HG03135 (cell line): Measurements from ENCODE around the gene ESPNL.

ENCODE experiments used
- ATAC-seq: cut with Tn5 transposase; IDR thresholded peaks from one replicate; pipeline ENCODE4 v1.9.1; 2021; ENCODE audit warnings: mild to moderate bottlenecking, moderate library complexity; ENCODE audit not compliant: unreplicated experiment

Gene ESPNL

DNA sequence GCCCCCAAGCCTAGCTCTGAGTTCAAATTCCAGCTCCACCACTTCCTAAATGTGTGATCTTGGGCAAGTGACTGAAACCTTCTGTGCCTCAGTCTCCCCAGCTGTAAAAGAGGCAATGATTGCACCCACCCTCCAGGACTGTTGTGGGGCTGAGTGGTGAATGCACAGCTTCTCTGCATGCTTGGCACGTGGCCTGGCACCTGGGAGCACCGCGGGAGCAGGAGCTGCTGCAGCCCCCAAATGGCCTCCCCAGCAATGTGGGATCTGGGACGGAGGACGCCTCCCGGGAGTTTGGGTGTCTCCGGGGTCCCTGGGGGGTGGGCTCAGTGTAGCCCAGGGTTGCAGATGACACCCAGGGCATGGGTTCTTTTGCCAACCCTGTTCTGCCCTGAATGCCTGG, 39.9 kb downstream of the ESPNL start:
- no peak for ATAC-seq

DNA sequence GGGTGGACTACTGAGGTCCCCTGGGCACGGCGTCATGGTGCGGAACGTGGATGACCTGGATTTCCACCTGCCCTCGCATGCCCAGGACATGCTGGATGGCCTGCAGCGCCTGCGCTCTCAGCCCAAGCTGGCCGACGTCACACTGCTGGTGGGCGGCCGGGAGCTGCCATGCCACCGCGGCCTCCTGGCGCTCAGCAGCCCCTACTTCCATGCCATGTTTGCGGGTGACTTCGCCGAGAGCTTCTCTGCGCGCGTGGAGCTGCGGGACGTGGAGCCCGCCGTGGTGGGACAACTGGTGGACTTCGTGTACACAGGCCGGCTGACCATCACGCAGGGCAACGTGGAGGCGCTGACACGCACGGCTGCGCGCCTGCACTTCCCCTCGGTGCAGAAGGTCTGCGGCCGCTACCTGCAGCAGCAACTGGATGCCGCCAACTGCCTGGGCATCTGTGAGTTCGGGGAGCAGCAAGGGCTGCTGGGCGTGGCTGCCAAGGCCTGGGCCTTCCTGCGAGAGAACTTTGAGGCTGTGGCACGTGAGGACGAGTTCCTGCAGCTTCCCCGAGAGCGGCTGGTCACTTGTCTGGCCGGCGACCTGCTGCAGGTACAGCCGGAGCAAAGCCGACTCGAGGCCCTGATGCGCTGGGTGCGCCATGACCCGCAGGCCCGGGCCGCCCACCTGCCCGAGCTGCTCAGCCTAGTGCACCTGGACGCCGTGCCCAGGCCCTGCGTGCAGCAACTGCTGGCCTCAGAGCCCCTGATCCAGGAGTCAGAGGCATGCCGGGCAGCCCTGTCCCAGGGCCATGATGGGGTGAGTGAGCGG, 40.8 kb downstream of the ESPNL start:
- ATAC-seq: no peak

GRCh38 chr2:238141541-238142318, 41.6 kb downstream of the ESPNL start:
- ATAC-seq: no peak

DNA sequence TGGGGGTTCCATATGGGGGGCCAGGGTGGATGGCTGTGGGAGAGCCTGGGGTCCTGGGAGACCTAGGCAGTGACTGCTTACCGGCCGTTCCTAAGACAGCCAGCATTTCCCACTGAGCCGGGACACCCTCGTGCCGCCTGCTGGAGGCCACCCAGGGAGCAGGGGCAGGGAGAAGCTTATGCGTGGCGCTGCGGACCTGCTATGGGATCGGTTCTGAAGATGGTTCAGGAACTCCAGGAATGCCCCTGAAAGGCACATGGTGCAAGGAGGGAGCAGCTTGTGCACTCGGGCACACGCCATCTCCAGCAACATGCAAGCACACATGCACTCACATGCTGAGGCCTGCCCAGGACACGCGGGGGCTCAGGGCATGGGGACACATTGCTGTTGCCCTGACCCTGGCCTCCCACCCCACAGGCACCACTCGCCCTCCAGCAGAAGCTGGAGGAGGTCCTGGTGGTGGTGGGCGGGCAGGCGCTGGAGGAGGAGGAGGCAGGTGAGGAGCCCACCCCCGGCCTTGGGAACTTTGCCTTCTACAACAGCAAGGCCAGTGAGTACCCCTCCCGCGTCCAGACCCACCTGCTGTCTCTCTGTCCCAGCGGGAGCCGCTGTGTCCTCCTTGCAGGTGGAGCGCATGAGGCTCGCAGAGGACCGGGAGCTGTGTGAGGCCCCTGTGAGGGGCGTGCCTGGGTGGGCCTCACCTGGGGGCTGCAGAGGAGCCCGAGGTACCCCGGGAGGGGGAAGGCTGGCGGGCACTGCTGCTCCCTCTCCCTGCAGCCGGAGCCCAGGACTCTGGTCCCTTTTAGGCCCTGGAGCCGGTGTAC, 42.5 kb downstream of the ESPNL start:
- ATAC-seq: no peak

- no peak for ATAC-seq
Observed at GRCh38 chr2:238143239-238143951, 43.3 kb downstream of the ESPNL start.

GRCh38 chr2:238144262-238144661, 44.1 kb downstream of the ESPNL start:
- ATAC-seq: no peak

DNA sequence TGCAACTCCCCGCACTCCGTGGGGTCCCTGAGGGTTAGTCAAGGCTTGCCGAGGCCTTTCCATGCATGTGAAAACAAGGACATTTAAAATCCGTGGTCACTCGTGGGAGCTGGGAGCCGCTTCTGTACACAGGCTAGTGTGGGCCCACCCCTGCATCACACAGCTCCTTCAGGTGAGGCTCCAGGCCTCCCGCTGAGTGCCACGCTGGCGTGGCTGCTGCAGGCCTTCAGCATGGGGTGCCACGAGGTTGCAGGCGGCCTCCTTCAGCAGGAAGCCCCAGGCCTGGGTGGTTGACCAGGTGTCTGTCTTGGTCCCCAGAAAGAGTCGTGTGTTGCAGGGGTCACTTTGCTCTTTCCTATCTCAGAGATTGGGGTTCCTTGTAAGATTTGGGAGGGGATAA, 44.9 kb downstream of the ESPNL start:
- ATAC-seq: no peak

DNA sequence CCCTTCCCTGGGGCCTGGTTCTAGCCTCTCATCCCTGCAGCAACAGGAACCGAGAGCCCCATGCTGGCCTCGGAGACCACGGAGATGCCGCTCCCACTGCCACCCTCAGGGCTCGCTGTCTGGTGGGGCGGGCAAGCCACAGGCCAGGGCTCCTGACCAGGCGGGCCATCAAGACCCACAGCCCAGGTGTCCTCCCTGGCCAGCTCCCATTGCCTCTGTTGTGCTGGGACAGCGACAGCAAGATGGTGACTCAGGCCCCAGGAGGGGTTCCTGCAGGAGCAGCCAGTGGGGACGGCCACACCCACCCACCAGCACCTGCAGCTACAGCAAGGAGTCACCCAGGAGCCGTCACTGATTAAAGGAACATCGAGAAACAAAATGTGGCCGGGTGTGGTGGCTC, 45.7 kb downstream of the ESPNL start:
- ATAC-seq: no peak

- no peak for ATAC-seq
Observed at GRCh38 chr2:238146884-238147544, 46.9 kb downstream of the ESPNL start.

DNA sequence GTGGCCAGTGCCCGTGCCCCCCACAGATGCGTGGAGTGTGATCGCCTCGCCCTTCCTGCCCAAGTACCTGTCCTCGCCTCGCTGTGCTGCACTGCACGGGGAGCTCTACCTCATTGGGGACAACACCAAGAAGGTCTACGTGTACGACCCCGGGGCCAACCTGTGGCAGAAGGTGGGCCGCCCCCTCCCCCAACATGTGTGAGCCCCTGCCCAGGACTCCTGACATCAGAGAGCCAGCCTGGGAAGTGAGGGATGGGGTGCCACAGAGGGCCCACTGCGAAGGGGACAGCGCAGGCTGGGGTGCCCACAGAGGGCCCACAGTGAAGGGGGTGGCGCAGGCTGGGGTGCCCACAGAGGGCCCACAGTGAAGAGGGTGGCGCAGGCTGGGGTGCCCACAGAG, 48.8 kb downstream of the ESPNL start:
- ATAC-seq: no peak

DNA sequence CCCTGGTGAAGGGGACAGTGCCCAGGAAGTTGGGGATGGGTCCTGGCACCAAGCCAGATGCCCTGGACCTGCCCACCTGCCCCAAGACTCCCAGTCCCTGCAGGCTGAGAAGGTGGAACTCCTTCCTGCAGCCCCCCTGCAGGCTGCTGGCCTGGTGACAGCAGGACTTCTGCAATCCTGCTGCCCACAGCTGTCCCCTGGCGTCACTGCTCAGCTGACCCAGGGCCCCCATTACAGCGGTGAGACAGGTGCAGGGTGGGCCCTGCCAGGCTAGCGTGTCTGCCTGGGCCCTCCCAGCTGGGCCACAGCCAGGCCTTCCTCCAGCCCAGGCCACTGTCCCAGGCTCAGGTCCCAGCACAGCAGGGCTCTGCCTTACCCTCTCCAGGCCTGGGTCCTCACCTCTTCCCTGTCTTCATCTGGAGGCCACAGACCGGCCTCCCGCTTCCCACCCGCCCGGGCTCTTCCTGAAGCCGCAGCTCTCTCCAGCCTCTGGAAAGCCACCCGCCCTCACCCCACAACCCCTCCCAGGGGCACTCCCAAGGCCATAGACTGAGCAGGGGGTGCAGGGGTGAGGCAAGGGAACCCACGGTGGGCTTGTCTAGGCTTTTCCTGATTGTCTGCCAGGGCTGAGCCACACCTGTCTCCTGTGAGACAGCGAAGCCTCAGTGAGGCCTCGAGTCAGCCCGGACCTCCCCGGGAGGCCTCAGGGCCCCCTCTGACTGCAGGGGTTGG, 49.9 kb downstream of the ESPNL start:
- no peak for ATAC-seq

DNA sequence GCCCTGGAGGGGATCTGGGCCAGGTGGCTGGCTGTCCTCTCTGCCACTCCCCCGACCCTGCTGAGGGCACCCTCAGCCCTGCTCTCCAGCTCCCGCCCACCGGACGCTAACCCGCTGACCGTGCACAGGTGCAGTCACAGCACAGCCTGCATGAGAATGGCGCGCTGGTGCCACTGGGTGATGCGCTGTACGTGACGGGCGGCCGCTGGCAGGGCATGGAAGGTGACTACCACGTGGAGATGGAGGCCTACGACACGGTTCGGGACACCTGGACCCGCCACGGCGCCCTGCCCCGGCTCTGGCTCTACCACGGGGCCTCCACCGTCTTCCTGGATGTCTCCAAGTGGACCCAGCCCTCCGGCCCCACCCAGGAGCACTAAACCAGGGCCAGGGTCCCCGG, 50.5 kb downstream of the ESPNL start:
- no peak for ATAC-seq

- no peak for ATAC-seq
Observed at GRCh38 chr2:238151205-238151604, 51.1 kb downstream of the ESPNL start.

DNA sequence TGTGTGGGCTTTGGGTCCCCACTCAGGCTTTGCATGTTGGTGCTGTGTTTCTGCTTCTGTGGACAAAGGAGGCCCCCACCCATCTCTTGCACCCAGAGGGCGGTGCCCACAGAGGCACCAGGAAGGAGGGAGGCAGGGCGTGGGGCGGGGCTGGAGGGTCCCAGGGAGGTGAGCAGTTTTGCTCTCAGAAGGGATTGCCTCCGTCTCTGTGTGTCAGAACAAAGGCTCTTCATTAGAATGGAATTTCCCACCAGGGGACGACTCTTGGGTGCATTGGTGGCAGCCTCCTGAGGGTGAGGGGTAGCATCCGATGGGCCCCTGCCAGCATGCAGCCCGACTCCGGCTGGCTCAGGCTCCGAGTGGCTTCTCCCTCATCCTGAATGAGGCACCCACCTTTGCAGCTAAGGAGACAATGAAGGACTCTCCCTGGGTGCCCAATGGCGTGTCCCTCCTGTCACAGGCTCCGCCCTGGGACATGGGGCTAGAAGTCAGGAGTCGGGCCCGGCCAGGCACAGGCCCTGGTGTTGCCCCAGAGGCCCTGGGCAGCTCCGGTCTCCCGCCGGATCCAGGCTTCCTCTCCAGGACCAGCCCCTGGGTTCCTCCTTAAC, 51.6 kb downstream of the ESPNL start:
- no peak for ATAC-seq

GRCh38 chr2:238152771-238153688, 52.9 kb downstream of the ESPNL start:
- no peak for ATAC-seq

DNA sequence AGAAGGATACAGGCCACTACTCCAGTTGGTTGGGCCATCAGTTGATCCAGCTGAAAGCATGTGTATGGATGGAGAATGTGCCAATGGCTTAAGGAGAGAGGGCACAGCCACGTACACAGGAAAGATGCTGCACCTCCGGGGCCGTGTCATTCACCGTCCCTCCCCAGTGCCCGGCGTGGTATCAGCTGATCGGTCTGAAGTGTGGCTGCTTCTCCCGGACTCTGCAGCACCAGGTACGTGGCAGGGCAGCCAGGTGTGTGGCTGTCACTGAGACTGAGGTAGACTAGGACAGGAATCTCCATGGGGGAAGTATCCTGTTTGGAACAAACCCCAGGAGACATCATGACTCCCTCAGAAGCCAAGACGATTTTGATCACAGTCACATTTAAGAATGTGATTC, 54.4 kb downstream of the ESPNL start:
- ATAC-seq: no peak

GRCh38 chr2:238155051-238155760, 55.1 kb downstream of the ESPNL start:
- no peak for ATAC-seq
